Astrocyte (in vitro differentiated cells and primary cell): ENCODE data around the gene LZTS2. TPM values are rescaled to one million over a fixed set of nuclear protein-coding genes. Genes with fewer than 3 reads are reported as not detected.

ENCODE experiments used
- DNase-seq: peaks from one replicate; pipeline ENCODE4 v3.0.0-alpha.2; 2010; ENCODE audit warnings: low read depth
- FAIRE-seq: peaks from 2 replicates; lab custom pipeline; 2011; peaks lifted over from hg19 to GRCh38; lab: Jason Lieb, UNC
- H2AFZ ChIP-seq: 2 replicates; pipeline ENCODE4 v1.6.0; 2012; ENCODE audit warnings: low read depth, low read length, inconsistent platforms
- H3K27ac ChIP-seq: 2 replicates; pipeline ENCODE4 v1.5.1; 2011; ENCODE audit warnings: low read depth, low read length, inconsistent platforms
- H3K27me3 ChIP-seq: 2 replicates; pipeline ENCODE4 v1.6.0; 2011; ENCODE audit warnings: low read length, inconsistent platforms; ENCODE audit not compliant: insufficient read depth
- H3K36me3 ChIP-seq: 2 replicates; pipeline ENCODE4 v1.5.1; 2011; ENCODE audit warnings: low read length, inconsistent platforms; ENCODE audit not compliant: insufficient read depth
- H3K4me1 ChIP-seq: 2 replicates; pipeline ENCODE4 v1.5.1; 2011; ENCODE audit warnings: low read length, inconsistent platforms; ENCODE audit not compliant: insufficient read depth
- H3K4me2 ChIP-seq: 2 replicates; pipeline ENCODE4 v1.6.0; 2012; ENCODE audit warnings: low read length, inconsistent platforms
- H3K4me3 ChIP-seq: 2 replicates; pipeline ENCODE4 v1.5.1; 2011; ENCODE audit warnings: low read depth, mild to moderate bottlenecking, low read length, inconsistent platforms; ENCODE audit not compliant: insufficient read depth
- H3K79me2 ChIP-seq: 2 replicates; pipeline ENCODE4 v1.6.0; 2012; ENCODE audit warnings: mild to moderate bottlenecking, low read length, inconsistent platforms; ENCODE audit not compliant: insufficient read depth
- H3K9ac ChIP-seq: 2 replicates; pipeline ENCODE4 v1.6.0; 2012; ENCODE audit warnings: mild to moderate bottlenecking, low read length, inconsistent platforms
- H3K9me3 ChIP-seq: 2 replicates; pipeline ENCODE4 v1.5.1; 2012; ENCODE audit warnings: low read depth, mild to moderate bottlenecking, low read length, inconsistent platforms; ENCODE audit not compliant: insufficient read depth
- H4K20me1 ChIP-seq: 2 replicates; pipeline ENCODE4 v1.6.0; 2012; ENCODE audit warnings: low read length, inconsistent platforms; ENCODE audit not compliant: insufficient read depth
- H3K27ac Mint-ChIP-seq: one replicate; pipeline ENCODE4 v1.8.0; 2021; ENCODE audit warnings: mild to moderate bottlenecking, mixed read lengths; ENCODE audit not compliant: unreplicated experiment
- H3K27me3 Mint-ChIP-seq: one replicate; pipeline ENCODE4 v1.8.0; 2021; ENCODE audit warnings: low read depth, mixed read lengths; ENCODE audit not compliant: unreplicated experiment
- H3K36me3 Mint-ChIP-seq: one replicate; pipeline ENCODE4 v1.8.0; 2021; ENCODE audit warnings: low read depth, mixed read lengths; ENCODE audit not compliant: unreplicated experiment
- H3K4me1 Mint-ChIP-seq: one replicate; pipeline ENCODE4 v1.8.0; 2021; ENCODE audit warnings: low read depth, mixed read lengths; ENCODE audit not compliant: unreplicated experiment
- H3K4me3 Mint-ChIP-seq: one replicate; pipeline ENCODE4 v1.8.0; 2021; ENCODE audit warnings: mild to moderate bottlenecking, moderate library complexity, mixed read lengths; ENCODE audit not compliant: unreplicated experiment
- H3K9me3 Mint-ChIP-seq: one replicate; pipeline ENCODE4 v1.8.0; 2021; ENCODE audit warnings: mild to moderate bottlenecking, mixed read lengths; ENCODE audit not compliant: unreplicated experiment
- CTCF ChIP-seq: IDR thresholded peaks from 2 replicates; pipeline ENCODE4 v1.5.1; 2011; ENCODE audit warnings: low read depth, mild to moderate bottlenecking, inconsistent platforms, low read length, moderate library complexity; ENCODE audit not compliant: insufficient read depth
- EZH2 ChIP-seq: IDR thresholded peaks from 2 replicates; pipeline ENCODE4 v1.6.1; 2012; ENCODE audit warnings: mild to moderate bottlenecking, low read length, inconsistent platforms; ENCODE audit not compliant: insufficient read depth
- total RNA-seq: library from RNA; stranded (reverse); gene quantifications from 2 replicates; pipeline ENCODE4 v1.2.1, GENCODE V29; 2021

The LZTS2 gene
- total RNA-seq, 1 donor from 2014 or later = 69.9 TPM

DNA sequence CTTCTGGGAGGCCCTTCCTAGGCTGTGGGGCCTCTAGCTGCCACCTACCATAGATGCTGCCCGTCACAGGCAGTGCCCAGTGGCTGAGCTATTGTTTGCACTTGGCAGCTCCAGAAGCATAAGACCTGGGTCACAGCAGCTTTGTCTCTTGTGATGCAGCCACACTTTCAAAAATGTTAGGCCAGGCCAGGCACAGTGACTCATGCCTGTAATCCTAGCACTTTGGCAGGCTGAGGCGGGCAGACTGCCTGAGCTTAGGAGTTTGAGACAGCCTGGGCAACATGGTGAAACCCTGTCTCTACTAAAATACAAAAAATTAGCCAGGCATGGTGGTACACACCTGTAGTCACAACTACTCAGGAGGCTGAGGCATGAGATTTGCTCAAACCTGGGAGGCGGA lies 52.7 kb downstream of the LZTS2 start:
- Histone ChIP-seq H3K27ac (no peak overlapping the region), H2AFZ (peak overlapping the region; percentile 21), H3K9me3 (no peaks in the 10 kb centered on the region), H3K4me1 (peaks cover 27% of the 10 kb centered on the region), H3K36me3 (no peaks in the 10 kb centered on the region), H3K27me3 (peaks cover 25% of the 10 kb centered on the region), H4K20me1 (peaks cover 5% of the 10 kb centered on the region), H3K9ac (no peak overlapping the region), H3K4me3 (no peak overlapping the region), H3K79me2 (peaks cover 5% of the 10 kb centered on the region), H3K4me2 (peak overlapping the region; percentile 42)
- Mint-ChIP-seq H3K9me3 (peaks cover 4% of the 10 kb centered on the region), H3K4me3 (no peak overlapping the region), H3K27ac (no peak overlapping the region), H3K27me3 (peaks cover 52% of the 10 kb centered on the region), H3K36me3 (no peaks in the 10 kb centered on the region), H3K4me1 (peaks cover 1% of the 10 kb centered on the region)
- FAIRE-seq (no peak), DNase-seq (peak; percentile 69)
- TF ChIP-seq EZH2 = no peak
- TF ChIP-seq CTCF = no peak

DNA sequence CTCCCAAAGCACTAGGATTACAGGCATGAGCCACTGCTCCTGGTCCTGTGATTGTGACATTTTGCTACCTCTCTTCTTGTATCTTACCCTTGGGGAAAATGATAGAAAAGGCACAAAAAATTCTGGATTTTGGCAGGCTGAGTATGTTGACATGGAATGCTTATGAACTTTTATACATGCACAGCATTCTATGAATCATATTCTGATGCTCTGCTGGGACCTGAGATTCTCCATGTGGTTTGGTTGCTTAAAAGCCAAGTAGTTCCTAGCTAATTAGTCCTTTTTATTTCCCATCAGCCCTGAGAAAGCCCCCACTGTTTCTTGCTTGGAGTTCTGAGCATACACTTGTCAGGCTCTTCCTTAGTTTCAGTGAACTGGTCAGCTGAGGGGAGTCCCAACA lies 53.9 kb downstream of the LZTS2 start:
- no peak overlapping the region for H3K4me3 Mint-ChIP-seq

More for the DNA sequence above, 53.9 kb downstream of the LZTS2 start:
- Histone ChIP-seq H3K4me2 (no peak overlapping the region), H3K9ac (no peak overlapping the region), H3K27me3 (peaks cover 22% of the 10 kb centered on the region), H4K20me1 (peaks cover 5% of the 10 kb centered on the region), H3K4me1 (peaks cover 17% of the 10 kb centered on the region), H3K36me3 (no peaks in the 10 kb centered on the region), H2AFZ (no peak overlapping the region), H3K27ac (no peak overlapping the region), H3K4me3 (no peak overlapping the region), H3K9me3 (no peaks in the 10 kb centered on the region), H3K79me2 (peaks cover 12% of the 10 kb centered on the region)
- H3K36me3 Mint-ChIP-seq = no peaks in the 10 kb centered on the region
- no peak for TF ChIP-seq CTCF
- no peak for TF ChIP-seq EZH2
- H3K4me1 Mint-ChIP-seq = peaks cover 1% of the 10 kb centered on the region
- FAIRE-seq (no peak), DNase-seq (no peak)
- H3K27me3 Mint-ChIP-seq = peaks cover 40% of the 10 kb centered on the region
- H3K9me3 Mint-ChIP-seq = peaks cover 3% of the 10 kb centered on the region
- no peak overlapping the region for H3K27ac Mint-ChIP-seq
